PC-9 (cell line): ENCODE results near the gene ATP1A3.

Experiments
- CTCF ChIP-seq: fragments of 200-600 bp; sonication (generic); conservative IDR thresholded peaks from 2 replicates; pipeline ENCODE4 v1.6.1; 2017; ENCODE audit warnings: mixed run types, antibody characterized with exemption, mild to moderate bottlenecking, moderate library complexity
- EZH2 ChIP-seq: fragments of 200-600 bp; sonication (generic); IDR thresholded peaks from 2 replicates; pipeline ENCODE4 v1.8.0; 2017; ENCODE audit warnings: antibody characterized with exemption, low read depth

DNA sequence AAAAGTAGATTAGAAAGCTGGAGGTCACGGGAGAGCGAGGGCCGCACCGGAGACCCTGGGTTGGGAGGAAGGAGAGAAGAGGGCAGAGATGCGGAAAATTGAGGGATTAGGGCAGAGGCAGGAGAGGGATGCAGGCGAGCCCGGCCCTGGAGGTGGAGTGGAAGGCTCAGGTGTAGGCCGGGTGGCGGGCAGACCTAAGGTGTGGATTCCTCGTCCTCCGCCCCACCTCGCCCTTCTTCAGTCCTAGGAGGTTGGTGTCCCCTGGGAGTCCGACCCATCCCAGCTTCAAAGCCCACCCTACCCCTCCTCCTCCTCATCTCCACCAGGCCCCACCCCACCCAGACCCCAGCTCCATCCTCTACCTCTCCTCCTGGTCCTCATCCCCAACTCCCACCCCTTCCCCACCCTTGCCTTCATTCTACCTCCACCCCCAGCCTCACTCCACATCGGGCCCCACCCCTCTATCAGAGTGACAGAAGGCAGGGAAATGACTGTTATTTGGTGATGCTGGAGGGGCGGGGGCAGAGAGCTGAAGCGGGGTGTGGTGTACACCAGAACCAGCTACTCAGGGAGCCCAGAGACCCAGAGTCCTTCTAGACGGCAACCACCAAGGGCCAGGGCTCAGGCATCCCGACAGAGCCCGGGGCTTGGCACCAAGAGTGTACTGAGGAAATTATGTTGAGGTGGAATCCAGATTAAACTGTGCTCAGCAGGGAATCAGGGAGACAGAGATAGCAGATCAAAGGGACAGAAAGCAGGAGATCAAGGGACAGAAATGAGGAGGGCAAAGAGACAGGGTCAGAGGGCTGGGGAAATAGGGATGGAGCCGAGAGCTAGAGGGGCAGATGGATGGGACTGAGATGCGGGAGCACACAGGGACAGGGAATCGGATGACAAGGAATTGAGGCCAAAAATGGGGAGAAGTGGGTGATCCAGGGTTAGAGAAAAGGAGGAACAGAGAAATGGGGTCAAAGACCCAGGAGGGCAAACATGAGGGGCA is 72.2 kb downstream of the ATP1A3 start:
- TF ChIP-seq CTCF, result no peak
- TF ChIP-seq EZH2, result no peak
